Stimulated activated CD4-positive, alpha-beta T cell treated with anti-CD3 and anti-CD28 coated beads, Interleukin-12 subunit alpha, Interleukin-12 subunit beta, amount 100 ng/mL, for 48 hours (primary cell): ENCODE data around the gene AXIN2.

ENCODE experiments used
- DNase-seq, 3 donors: peaks; one replicate each; pipeline ENCODE4 v3.0.0-alpha.2; 2020; ENCODE audit warnings: low read depth in 2 of 3, low spot score in 1 of 3

Gene AXIN2

GRCh38 chr17:65561452-65562205, at the start of gene AXIN2:
TSS of gene AXIN2 (minus strand) at chr17:65561648. CDS start at chr17:65558620, 3,028 bp downstream.
- peak; percentile 70 to 80 (median 74) for DNase-seq

GRCh38 chr17:65609749-65610148, 48.3 kb upstream of the AXIN2 start:
- no peak for DNase-seq

- DNase-seq: no peak
Measured at GRCh38 chr17:65609286-65609685, 47.8 kb upstream of the AXIN2 start.

GRCh38 chr17:65604070-65604469, 42.6 kb upstream of the AXIN2 start:
- DNase-seq: no peak

GRCh38 chr17:65601881-65602280, 40.4 kb upstream of the AXIN2 start:
- no peak for DNase-seq

- DNase-seq: no peak
Measured at GRCh38 chr17:65601145-65601544, 39.7 kb upstream of the AXIN2 start.

GRCh38 chr17:65600518-65600917, 39.1 kb upstream of the AXIN2 start:
- DNase-seq: no peak

- DNase-seq: no peak
Measured at GRCh38 chr17:65599650-65600049, 38.2 kb upstream of the AXIN2 start.

GRCh38 chr17:65598746-65599145, 37.3 kb upstream of the AXIN2 start:
- no peak for DNase-seq

GRCh38 chr17:65595071-65595656, 33.7 kb upstream of the AXIN2 start:
- no peak for DNase-seq

- no peak for DNase-seq
Measured at GRCh38 chr17:65593855-65594845, 32.7 kb upstream of the AXIN2 start.

- DNase-seq: no peak
Measured at GRCh38 chr17:65593092-65593854, 31.8 kb upstream of the AXIN2 start.

- DNase-seq: no peak
Measured at GRCh38 chr17:65592125-65592965, 30.9 kb upstream of the AXIN2 start.

GRCh38 chr17:65589321-65589720, 27.9 kb upstream of the AXIN2 start:
- no peak for DNase-seq

GRCh38 chr17:65588181-65588808, 26.8 kb upstream of the AXIN2 start:
- no peak for DNase-seq

- no peak for DNase-seq
Measured at GRCh38 chr17:65587534-65588180, 26.2 kb upstream of the AXIN2 start.

GRCh38 chr17:65586899-65587298, 25.5 kb upstream of the AXIN2 start:
- DNase-seq: no peak

GRCh38 chr17:65584604-65585521, 23.4 kb upstream of the AXIN2 start:
- peak in 1 of 3 donors; percentile 14 for DNase-seq
